H1 (cell line): ENCODE results near the gene ADAM30. TPM values are rescaled to one million over a fixed set of nuclear protein-coding genes. Genes with fewer than 3 reads are reported as not detected.

ENCODE experiments used
- CTCF ChIA-PET: fragments of 300-600 bp; sonication (Branson Sonifier 250); formaldehyde crosslinking; loops from one replicate; lab custom pipeline; 2021; ENCODE audit not compliant: partially characterized antibody; lab: Charles Lee
- POLR2A ChIA-PET: fragments of 300-600 bp; sonication (Branson Sonifier 250); formaldehyde crosslinking; loops from one replicate; lab custom pipeline; 2021; ENCODE audit warnings: inconsistent platforms; ENCODE audit not compliant: partially characterized antibody; lab: Charles Lee
- DNase-seq, 2 experiments: peaks; one replicate each; pipeline versions ENCODE4 v3.0.0 to v3.0.0-alpha.2; 2010 to 2022; ENCODE audit warnings: low spot score in 2 of 2, low read depth in 1 of 2, mixed read lengths in 1 of 2
- FAIRE-seq: peaks from 2 replicates; lab custom pipeline; 2011; peaks lifted over from hg19 to GRCh38; lab: Jason Lieb, UNC
- H2AFZ ChIP-seq: 2 replicates; pipeline ENCODE4 v1.8.1; 2012; ENCODE audit warnings: low read length, inconsistent platforms
- H2AK5ac ChIP-seq: 2 replicates; pipeline ENCODE4 v1.6.1; 2013; ENCODE audit warnings: low read depth, low read length
- H2BK120ac ChIP-seq: replicated peaks from 2 replicates; pipeline ENCODE3; 2013; ENCODE audit warnings: low read depth, low read length, inconsistent platforms
- H2BK12ac ChIP-seq: 2 replicates; pipeline ENCODE4 v1.6.1; 2013; ENCODE audit warnings: low read depth, low read length
- H2BK15ac ChIP-seq: 2 replicates; pipeline ENCODE4 v1.6.1; 2013; ENCODE audit warnings: low read length
- H2BK20ac ChIP-seq: 2 replicates; pipeline ENCODE4 v1.6.1; 2013; ENCODE audit warnings: low read length
- H2BK5ac ChIP-seq: 2 replicates; pipeline ENCODE4 v1.6.1; 2013; ENCODE audit warnings: low read depth, low read length
- H3K14ac ChIP-seq: 2 replicates; pipeline ENCODE4 v1.6.1; 2013; ENCODE audit warnings: inconsistent platforms; ENCODE audit not compliant: insufficient read length
- H3K18ac ChIP-seq: 2 replicates; pipeline ENCODE4 v1.6.1; 2013; ENCODE audit warnings: low read length; ENCODE audit errors: extremely low read depth
- H3K23ac ChIP-seq: 2 replicates; pipeline ENCODE4 v1.6.1; 2013; ENCODE audit warnings: inconsistent platforms; ENCODE audit not compliant: insufficient read length
- H3K23me2 ChIP-seq: 2 replicates; pipeline ENCODE4 v1.6.1; 2013; ENCODE audit warnings: low read depth, low read length
- H3K27ac ChIP-seq: 2 replicates; pipeline ENCODE4 v1.6.1; 2011; ENCODE audit warnings: low read depth, low read length, inconsistent platforms
- H3K27me3 ChIP-seq, 4 experiments: replicated peaks in 1 of 4; 1 replicate in 1 of 4; 2 replicates in 3 of 4; pipeline versions ENCODE4 v1.6.1 to v1.8.1; 2011 to 2013; ENCODE audit warnings: low read length in 3 of 4, mild to moderate bottlenecking in 3 of 4, inconsistent platforms in 2 of 4, mixed read lengths in 2 of 4, moderate library complexity in 1 of 4; ENCODE audit not compliant: control insufficient read depth in 3 of 4, insufficient read depth in 3 of 4; ENCODE audit errors: extremely low read depth in 1 of 4
- H3K36me3 ChIP-seq, 4 experiments: 2 replicates each; pipeline versions ENCODE4 v1.6.1 to v1.8.1; 2011 to 2013; ENCODE audit warnings: mild to moderate bottlenecking in 4 of 4, low read length in 3 of 4, moderate library complexity in 2 of 4, control low read depth in 1 of 4, inconsistent platforms in 1 of 4; ENCODE audit not compliant: insufficient read depth in 4 of 4, control insufficient read depth in 2 of 4
- H3K4ac ChIP-seq: replicated peaks from 2 replicates; pipeline ENCODE3; 2013; ENCODE audit warnings: low read length, low read depth, mixed read lengths, inconsistent platforms; ENCODE audit not compliant: insufficient read length
- H3K4me1 ChIP-seq, 4 experiments: replicated peaks in 1 of 4; 1 replicate in 1 of 4; 2 replicates in 3 of 4; pipeline versions ENCODE4 v1.6.1 to v1.8.1; 2011 to 2013; ENCODE audit warnings: low read length in 3 of 4, inconsistent platforms in 2 of 4, mixed read lengths in 1 of 4; ENCODE audit not compliant: insufficient read depth in 4 of 4, control insufficient read depth in 3 of 4
- H3K4me2 ChIP-seq, 2 experiments: 2 replicates each; pipeline versions ENCODE4 v1.6.1 to v1.8.1; 2011 to 2013; ENCODE audit warnings: low read depth in 2 of 2, low read length in 2 of 2, control low read depth in 1 of 2, inconsistent platforms in 1 of 2, mild to moderate bottlenecking in 1 of 2; ENCODE audit not compliant: insufficient read depth in 1 of 2
- H3K4me3 ChIP-seq, 4 experiments: fragments of 200-600, 300-600 bp in 1 of 4; sonication (generic), shearing (Covaris generic), sonication (Bioruptor Twin) in 1 of 4; 2 replicates each; pipeline versions ENCODE4 v1.5.1 to v1.8.1; 2011 to 2016; ENCODE audit warnings: low read length in 4 of 4, low read depth in 3 of 4, control low read depth in 2 of 4, inconsistent platforms in 2 of 4, mild to moderate bottlenecking in 2 of 4, mixed read lengths in 1 of 4, moderate library complexity in 1 of 4; ENCODE audit not compliant: insufficient read depth in 2 of 4; ENCODE audit errors: extremely low read depth in 1 of 4
- H3K56ac ChIP-seq: replicated peaks from 2 replicates; pipeline ENCODE3; 2013; ENCODE audit warnings: low read depth, mild to moderate bottlenecking, mixed read lengths, low read length, inconsistent platforms; ENCODE audit not compliant: insufficient read length
- H3K79me1 ChIP-seq: 2 replicates; pipeline ENCODE4 v1.6.1; 2013; ENCODE audit warnings: low read depth, low read length, control low read depth
- H3K79me2 ChIP-seq, 2 experiments: 2 replicates each; pipeline versions ENCODE4 v1.6.1 to v1.8.1; 2012 to 2013; ENCODE audit warnings: low read length in 2 of 2, mild to moderate bottlenecking in 2 of 2, inconsistent platforms in 1 of 2; ENCODE audit not compliant: insufficient read depth in 2 of 2, control insufficient read depth in 1 of 2
- H3K9ac ChIP-seq, 4 experiments: replicated peaks in 1 of 4; 1 replicate in 1 of 4; 2 replicates in 3 of 4; pipeline versions ENCODE4 v1.6.1 to v1.8.1; 2011 to 2013; ENCODE audit warnings: low read depth in 3 of 4, low read length in 3 of 4, control low read depth in 2 of 4, mild to moderate bottlenecking in 2 of 4, moderate library complexity in 2 of 4, inconsistent platforms in 1 of 4; ENCODE audit errors: extremely low read depth in 1 of 4
- H3K9me3 ChIP-seq, 2 experiments: 2 replicates each; pipeline versions ENCODE4 v1.6.1 to v1.8.1; 2012 to 2013; ENCODE audit warnings: mild to moderate bottlenecking in 2 of 2, moderate library complexity in 2 of 2, control low read depth in 1 of 2, inconsistent platforms in 1 of 2, low read depth in 1 of 2, low read length in 1 of 2, mixed read lengths in 1 of 2; ENCODE audit not compliant: insufficient read depth in 2 of 2
- H4K20me1 ChIP-seq, 2 experiments: replicated peaks in 1 of 2; 2 replicates each; pipeline versions ENCODE3 to v1.8.1; 2011 to 2013; ENCODE audit warnings: inconsistent platforms in 2 of 2, low read length in 2 of 2, mild to moderate bottlenecking in 1 of 2; ENCODE audit not compliant: insufficient read depth in 2 of 2, control insufficient read depth in 1 of 2
- H4K5ac ChIP-seq: 2 replicates; pipeline ENCODE4 v1.6.1; 2013; ENCODE audit warnings: low read length, low read depth, mixed read lengths, inconsistent platforms; ENCODE audit not compliant: insufficient read length
- H4K8ac ChIP-seq: 2 replicates; pipeline ENCODE4 v1.8.0; 2013; ENCODE audit warnings: mild to moderate bottlenecking, moderate library complexity, low read length, inconsistent platforms; ENCODE audit not compliant: insufficient read depth; ENCODE audit errors: extremely low read depth
- H4K91ac ChIP-seq: replicated peaks from 2 replicates; pipeline ENCODE3; 2013; ENCODE audit warnings: low read length, mixed read lengths, inconsistent platforms; ENCODE audit not compliant: insufficient read length
- CBX5 ChIP-seq: fragments of 300-800, 300-1000 bp; sonication (generic); IDR thresholded peaks from 2 replicates; pipeline ENCODE4 v1.7.1; 2016; ENCODE audit warnings: antibody characterized with exemption, low read length, low read depth
- FOSL1 ChIP-seq: IDR thresholded peaks from 2 replicates; pipeline ENCODE4 v1.6.1; 2011; ENCODE audit warnings: mild to moderate bottlenecking, low read depth, low read length, moderate library complexity; ENCODE audit not compliant: insufficient read depth
- GTF2F1 ChIP-seq: IDR thresholded peaks from 2 replicates; pipeline ENCODE4 v1.6.1; 2012; ENCODE audit warnings: low read depth, low read length, improper control_type of control experiment, borderline replicate concordance
- KDM5A ChIP-seq: fragments of 200-600 bp; IDR thresholded peaks from 2 replicates; pipeline ENCODE4 v1.7.1; 2012; ENCODE audit warnings: mild to moderate bottlenecking, low read length, inconsistent platforms, mixed read lengths
- POLR2A ChIP-seq, 2 experiments: IDR thresholded peaks; 1 replicate in 1 of 2; 2 replicates in 1 of 2; pipeline ENCODE4 v1.6.1; 2011; ENCODE audit warnings: low read depth in 2 of 2, low read length in 2 of 2, mild to moderate bottlenecking in 2 of 2; ENCODE audit errors: control extremely low read depth in 1 of 2
- POU5F1 ChIP-seq: IDR thresholded peaks from 2 replicates; pipeline ENCODE4 v1.6.1; 2011; ENCODE audit warnings: low read depth, mild to moderate bottlenecking, low read length, moderate library complexity
- RNF2 ChIP-seq: fragments of 200-900, 300-1000 bp; sonication (generic); IDR thresholded peaks from 2 replicates; pipeline ENCODE4 v1.7.1; 2016; ENCODE audit warnings: borderline replicate concordance, low read depth, mild to moderate bottlenecking, antibody characterized with exemption, low read length; ENCODE audit not compliant: poor library complexity, severe bottlenecking; ENCODE audit errors: missing control alignments
- RXRA ChIP-seq: IDR thresholded peaks from 2 replicates; pipeline ENCODE4 v1.6.1; 2011; ENCODE audit warnings: low read depth, mild to moderate bottlenecking, low read length, moderate library complexity; ENCODE audit not compliant: insufficient read depth
- SP1 ChIP-seq: IDR thresholded peaks from 2 replicates; pipeline ENCODE4 v1.6.1; 2011; ENCODE audit warnings: low read depth, low read length
- ZNF274 ChIP-seq: IDR thresholded peaks from 2 replicates; pipeline ENCODE4 v1.7.0; 2012; ENCODE audit warnings: low read length, borderline replicate concordance; ENCODE audit errors: extremely low read depth
- WGBS, 2 experiments: shearing (Covaris generic) in 1 of 2; methylation state at CpG; one replicate each; pipeline versions ENCODE4 v1.1.6 to v1.1.7; 2013 to 2015; ENCODE audit warnings: low lambda C conversion rate in 2 of 2, mixed read lengths in 2 of 2, inconsistent platforms in 1 of 2, low coverage in 1 of 2, missing lambda C conversion rate in 1 of 2; ENCODE audit not compliant: insufficient replicate concordance in 2 of 2, insufficient coverage in 1 of 2, insufficient read length in 1 of 2; ENCODE audit errors: extremely low coverage in 1 of 2, missing lambda C conversion rate in 1 of 2; 5-methylcytosine and 5-hydroxymethylcytosine counted together
- polyA plus RNA-seq, 7 experiments: library from polyadenylated mRNA; depleted of rRNA in 3 of 7; stranded (reverse) in 5 of 7; unstranded in 2 of 7; fragments of >200 nt in 5 of 7; fragments of 200-250 nt in 2 of 7; gene quantifications; 1 replicate in 5 of 7; 2 replicates in 1 of 7; 4 replicates in 1 of 7; pipeline versions ENCODE4 v1.2.1 to v1.2.3, GENCODE V29; 2011 to 2013; ENCODE audit warnings: missing spikeins in 2 of 7, mixed read lengths in 2 of 7
- total RNA-seq: library from RNA; stranded (reverse); fragmentation: NEBNext Ultra II Directional; extraction: Animal tissue kit (Norgen Biotek cat#: 25700); gene quantifications from 2 replicates; pipeline ENCODE4 v1.2.1, GENCODE V29; 2021
- TF ChIP-seq, protein P1 (sequence below): IDR thresholded peaks from 2 replicates; pipeline ENCODE4 v1.6.1; 2011; ENCODE audit warnings: low read depth, mild to moderate bottlenecking, low read length; ENCODE audit not compliant: insufficient read depth

The ADAM30 gene
- total and polyA plus RNA-seq, 2 of the 8 experiments (the other 6 are each of a cell fraction or from before 2014, with no cell fraction given), result not detected

GRCh38 chr1:119906927-119907652, 10.8 kb upstream of the ADAM30 start:
- DNase-seq (no peak), FAIRE-seq (no peak)
- Histone ChIP-seq H4K5ac (no peak overlapping the region), H3K18ac (no peak overlapping the region), H3K23me2 (no peaks in the 10 kb centered on the region), H3K56ac (no peak overlapping the region), H2BK20ac (no peak overlapping the region), H3K4me1 (peaks cover 0 to 4% (median 0%) of the 10 kb centered on the region in 4 experiments; a peak in 1 of 7 replicates), H3K23ac (no peak overlapping the region), H3K27ac (no peak overlapping the region), H4K91ac (no peak overlapping the region), H2BK120ac (no peak overlapping the region), H2BK12ac (no peak overlapping the region), H3K79me2 (no peaks in the 10 kb centered on the region), H2BK15ac (no peak overlapping the region), H4K20me1 (no peaks in the 10 kb centered on the region), H4K8ac (no peak overlapping the region; the same call in none of the 2 replicates), H3K4ac (no peak overlapping the region), H2AFZ (no peak overlapping the region), H3K9ac (no peak overlapping the region), H3K36me3 (no peaks in the 10 kb centered on the region), H2BK5ac (no peak overlapping the region), H3K4me3 (no peak overlapping the region), H3K27me3 (no peaks in the 10 kb centered on the region; a peak in 1 of 7 replicates), H3K14ac (no peak overlapping the region), H3K9me3 (no peaks in the 10 kb centered on the region), H3K4me2 (no peak overlapping the region), H3K79me1 (no peaks in the 10 kb centered on the region), H2AK5ac (no peak overlapping the region)
- POLR2A ChIA-PET, result no interaction called here
- CTCF ChIA-PET, result interaction anchor here (0.7 to 3.2 kb wide), 5 partner anchors 11 to 35 kb away, joined by 3 to 11 read pairs (median 6); partner anchors contain the start of gene ADAM30
- 89% methylated on average over 4 of the region's 4 CpGs; no CpG with 5 or more reads in 1 of the 2 experiments for WGBS, 2 experiments
- TF ChIP-seq, protein P1, sequence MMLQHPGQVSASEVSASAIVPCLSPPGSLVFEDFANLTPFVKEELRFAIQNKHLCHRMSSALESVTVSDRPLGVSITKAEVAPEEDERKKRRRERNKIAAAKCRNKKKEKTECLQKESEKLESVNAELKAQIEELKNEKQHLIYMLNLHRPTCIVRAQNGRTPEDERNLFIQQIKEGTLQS, result no peak
- TF ChIP-seq RXRA, result no peak
- TF ChIP-seq ZNF274, result no peak
- TF ChIP-seq KDM5A, result no peak
- no peak for TF ChIP-seq RNF2
- TF ChIP-seq GTF2F1, result no peak
- no peak for TF ChIP-seq POLR2A (IDR thresholded peaks at IDR 0.05; ENCODE audit: control extremely low read depth in 1 of 2, low read depth in 2 of 2, low read length in 2 of 2)
- TF ChIP-seq FOSL1, result no peak
- TF ChIP-seq POU5F1, result no peak
- no peak for TF ChIP-seq SP1
- no peak for TF ChIP-seq CBX5
